ENCODE results near the gene VWA5B2.

Gene VWA5B2

GRCh38 chr3:184275961-184276910 lies 46.9 kb downstream of the VWA5B2 start, which contains the start of gene ECE2:
Gene ECE2 (plus strand): TSS chr3:184276022. CDS start chr3:184276154, 132 bp downstream.
- DNase-seq (ENCODE audit: low read depth) = no peak

GRCh38 chr3:184277366-184277765 lies 48.0 kb downstream of the VWA5B2 start:
- no peak for DNase-seq (ENCODE audit: low read depth)

GRCh38 chr3:184282941-184283340 lies 53.6 kb downstream of the VWA5B2 start:
- DNase-seq (ENCODE audit: low read depth) = no peak

GRCh38 chr3:184283681-184284080 lies 54.3 kb downstream of the VWA5B2 start:
- DNase-seq (ENCODE audit: low read depth) = no peak

GRCh38 chr3:184284696-184285095 lies 55.3 kb downstream of the VWA5B2 start:
- no peak for DNase-seq (ENCODE audit: low read depth)

GRCh38 chr3:184289426-184289938 lies 60.1 kb downstream of the VWA5B2 start:
- peak; percentile 42 for DNase-seq (ENCODE audit: low read depth)

GRCh38 chr3:184290331-184290730 lies 60.9 kb downstream of the VWA5B2 start:
- DNase-seq (ENCODE audit: low read depth) = no peak

GRCh38 chr3:184291044-184291737 lies 61.8 kb downstream of the VWA5B2 start:
- no peak for DNase-seq (ENCODE audit: low read depth)

Measured in T follicular helper cell (primary cell).